ENCODE results near the gene CCDC178.

GRCh38 chr18:33123862-33124518, 316.5 kb downstream of the CCDC178 start:
- TF ChIP-seq CTCF (IDR thresholded peaks at IDR 0.05) (no peak), POLR2A (IDR thresholded peaks at IDR 0.05) (no peak)
